GM18873 (cell line): ENCODE results near the gene BRWD1.
"Not testable (repeated sequence)": the region's sequence is repeated elsewhere in the genome, so short reads cannot be mapped to it uniquely, and the experiment has no call there.

Source experiments
- ATAC-seq: cut with Tn5 transposase; IDR thresholded peaks from one replicate; pipeline ENCODE4 v1.9.1; 2021; ENCODE audit warnings: mild to moderate bottlenecking, moderate library complexity, moderate number of reproducible peaks; ENCODE audit not compliant: unreplicated experiment, low FRiP score

The BRWD1 gene

DNA sequence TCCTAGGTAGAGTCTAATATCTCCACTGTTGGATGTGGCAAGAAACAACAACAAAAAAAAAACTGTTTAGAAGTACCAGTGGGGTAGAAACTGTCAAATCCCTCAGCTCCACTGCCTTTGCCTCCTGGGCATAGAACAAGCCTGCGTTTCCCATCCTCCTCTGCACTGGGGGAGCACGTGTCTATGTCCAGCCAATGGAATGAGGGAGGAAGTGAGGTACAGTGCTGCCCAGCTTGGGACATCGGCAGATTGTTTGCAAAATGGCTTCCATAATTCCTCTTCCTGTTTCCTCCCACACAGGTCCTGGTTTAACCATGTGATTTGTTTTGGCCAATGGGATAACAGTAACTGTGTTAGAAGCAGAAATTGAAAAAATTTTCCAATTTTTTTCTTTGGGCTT, 169.2 kb downstream of the BRWD1 start:
- ATAC-seq = no peak

DNA sequence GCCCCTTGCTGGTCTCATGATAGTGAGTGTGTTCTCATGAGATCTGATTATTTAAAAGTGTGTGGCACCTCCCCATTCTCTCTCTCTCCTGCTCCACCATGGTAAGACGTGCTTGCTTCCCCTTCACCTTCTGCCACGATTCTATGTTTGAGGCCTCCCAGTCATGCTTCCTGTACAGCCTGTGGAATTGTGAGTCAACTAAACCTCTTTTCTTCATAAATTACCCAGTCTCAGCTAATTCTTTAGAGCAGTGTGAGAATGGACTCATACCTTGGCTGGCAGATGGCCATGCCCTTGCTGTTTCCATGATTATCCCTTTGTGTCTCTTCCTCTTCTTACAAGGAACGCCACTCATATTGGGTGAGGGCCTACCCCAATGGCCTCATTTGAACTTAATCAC, 170.5 kb downstream of the BRWD1 start:
- ATAC-seq = no peak

GRCh38 chr21:39141502-39141901, 171.9 kb downstream of the BRWD1 start:
- no peak for ATAC-seq

DNA sequence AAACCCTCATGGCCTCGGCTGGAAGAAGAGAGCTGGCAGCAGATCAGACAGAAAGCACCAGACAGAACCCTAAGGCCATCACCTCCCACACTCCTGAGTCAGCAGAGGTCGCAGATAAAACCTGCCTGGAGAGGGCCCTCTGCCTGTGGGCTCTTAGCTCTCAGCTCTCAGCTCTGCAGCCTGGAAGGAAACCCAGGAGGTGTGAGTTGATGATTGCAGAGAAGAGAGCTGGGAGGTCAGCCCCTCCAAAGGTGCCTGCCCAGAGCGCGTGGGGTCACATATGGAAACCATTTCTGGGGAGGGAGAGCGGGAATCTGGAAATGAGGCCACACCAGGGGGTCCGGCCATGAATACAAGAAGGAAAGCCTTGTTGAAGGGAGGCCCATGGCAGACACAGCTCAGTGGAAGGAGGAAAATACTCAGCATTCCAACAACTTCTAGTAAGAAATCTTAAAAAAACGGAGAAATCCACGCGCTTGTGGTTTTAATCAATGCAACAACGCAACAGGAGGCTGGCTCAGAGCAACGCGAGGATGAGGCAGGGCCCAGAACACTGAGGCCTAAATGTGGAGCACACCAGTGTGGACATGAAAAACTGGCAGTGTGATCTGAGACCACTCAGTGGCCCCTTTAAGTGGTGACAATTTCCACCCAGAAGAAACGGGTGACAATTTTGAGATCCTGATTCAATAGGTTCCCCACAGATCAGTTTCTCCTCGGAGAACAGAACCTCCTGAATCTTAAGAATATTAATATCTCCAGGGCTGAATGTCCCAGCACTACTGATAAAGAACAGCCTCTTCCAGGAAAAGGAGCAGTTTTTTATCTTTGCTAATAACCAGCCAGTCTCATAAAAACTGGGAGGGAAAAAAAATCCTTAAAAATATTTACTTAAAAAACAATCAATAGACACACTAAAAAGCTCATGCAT, 175.9 kb downstream of the BRWD1 start:
- no peak for ATAC-seq

- no peak for ATAC-seq
Observed at GRCh38 chr21:39136711-39137110, 176.7 kb downstream of the BRWD1 start.

GRCh38 chr21:39136138-39136537, 177.3 kb downstream of the BRWD1 start:
- ATAC-seq = not testable (repeated sequence)

- no peak for ATAC-seq
Observed at GRCh38 chr21:39134288-39134810, 179.1 kb downstream of the BRWD1 start.
